IMR-90 (cell line): ENCODE data around the gene SOBP. TPM values are rescaled to one million over a fixed set of nuclear protein-coding genes. Genes with fewer than 3 reads are reported as not detected.
A peak's percentile ranks its signal among the peaks of the same experiment; 100 is the strongest.

Experiments
- ATAC-seq: fragments of 200-7000 bp; cut with Tn5 transposase; 2 replicates; pipeline ENCODE4 v1.9.1; 2020; ENCODE audit warnings: low read depth, mild to moderate bottlenecking, moderate library complexity
- BruUV-seq: library from RNA; stranded (reverse); fragments of 400-500 nt; replicated peaks from 2 replicates; lab custom pipeline; 2021; lab: Mats Ljungman, UMichigan
- CTCF ChIA-PET: fragments of 300-600 bp; formaldehyde crosslinking; extraction: SDS; loops from one replicate; lab custom pipeline; 2021; ENCODE audit warnings: antibody characterized with exemption; lab: Yijun Ruan, JAX
- POLR2A ChIA-PET: fragments of 300-600 bp; sonication (Branson Sonifier 250); formaldehyde crosslinking; loops from one replicate; lab custom pipeline; 2022; ENCODE audit warnings: antibody characterized with exemption; ENCODE audit not compliant: unreplicated experiment; lab: Charles Lee
- DNase-seq: peaks from one replicate; pipeline ENCODE4 v3.0.0; 2013
- H2AFZ ChIP-seq: replicated peaks from 2 replicates; pipeline ENCODE3; 2013; ENCODE audit warnings: low read length, mild to moderate bottlenecking; ENCODE audit not compliant: poor library complexity
- H2AK5ac ChIP-seq: 2 replicates; pipeline ENCODE4 v1.6.1; 2013; ENCODE audit warnings: low read depth, low read length, inconsistent platforms
- H2AK9ac ChIP-seq: replicated peaks from 2 replicates; pipeline ENCODE3; 2013; ENCODE audit warnings: mild to moderate bottlenecking, low read depth, low read length, moderate library complexity; ENCODE audit not compliant: poor library complexity
- H2BK120ac ChIP-seq: 2 replicates; pipeline ENCODE4 v1.6.1; 2013; ENCODE audit warnings: low read depth, low read length, inconsistent platforms
- H2BK15ac ChIP-seq: 3 replicates; pipeline ENCODE4 v1.6.1; 2013; ENCODE audit warnings: low read depth, low read length, inconsistent platforms
- H2BK20ac ChIP-seq: 2 replicates; pipeline ENCODE4 v1.6.1; 2013; ENCODE audit warnings: low read depth, mild to moderate bottlenecking, inconsistent platforms, low read length, moderate library complexity
- H2BK5ac ChIP-seq: 2 replicates; pipeline ENCODE4 v1.6.1; 2013; ENCODE audit warnings: mild to moderate bottlenecking, low read depth, low read length, inconsistent platforms; ENCODE audit not compliant: poor library complexity, severe bottlenecking
- H3K14ac ChIP-seq: replicated peaks from 2 replicates; pipeline ENCODE4 v1.6.1; 2013; ENCODE audit warnings: low read depth, low read length, inconsistent platforms
- H3K18ac ChIP-seq: 2 replicates; pipeline ENCODE4 v1.6.1; 2013; ENCODE audit warnings: low read depth, low read length, control low read depth
- H3K23ac ChIP-seq: 2 replicates; pipeline ENCODE4 v1.6.1; 2013; ENCODE audit warnings: low read depth, low read length, inconsistent platforms
- H3K27ac ChIP-seq: 2 replicates; pipeline ENCODE4 v1.5.1; 2013; ENCODE audit warnings: mild to moderate bottlenecking, control low read depth, low read length; ENCODE audit not compliant: insufficient read depth
- H3K27me3 ChIP-seq: 2 replicates; pipeline ENCODE4 v1.6.1; 2013; ENCODE audit warnings: low read length; ENCODE audit not compliant: control insufficient read depth, insufficient read depth
- H3K36me3 ChIP-seq: 2 replicates; pipeline ENCODE4 v1.6.1; 2013; ENCODE audit warnings: low read length, mixed read lengths; ENCODE audit not compliant: control insufficient read depth, insufficient read depth
- H3K4ac ChIP-seq: 2 replicates; pipeline ENCODE4 v1.6.1; 2013; ENCODE audit warnings: low read depth, low read length, inconsistent platforms
- H3K4me1 ChIP-seq: 2 replicates; pipeline ENCODE4 v1.6.1; 2013; ENCODE audit warnings: low read length, mixed read lengths; ENCODE audit not compliant: control insufficient read depth, insufficient read depth
- H3K4me2 ChIP-seq: 2 replicates; pipeline ENCODE4 v1.6.1; 2013; ENCODE audit warnings: low read depth, mild to moderate bottlenecking, control low read depth, low read length, moderate library complexity
- H3K4me3 ChIP-seq: 2 replicates; pipeline ENCODE4 v1.5.1; 2013; ENCODE audit warnings: low read depth, mild to moderate bottlenecking, control low read depth, low read length, moderate library complexity; ENCODE audit not compliant: insufficient read depth
- H3K56ac ChIP-seq: 2 replicates; pipeline ENCODE4 v1.6.1; 2013; ENCODE audit warnings: low read length, inconsistent platforms; ENCODE audit not compliant: insufficient read depth; ENCODE audit errors: extremely low read depth
- H3K79me1 ChIP-seq, 2 experiments: 2 replicates each; pipeline ENCODE4 v1.6.1; 2013; ENCODE audit warnings: low read length in 2 of 2, inconsistent platforms in 1 of 2, low read depth in 1 of 2
- H3K9ac ChIP-seq: 2 replicates; pipeline ENCODE4 v1.6.1; 2013; ENCODE audit warnings: low read depth, low read length, control low read depth
- H3K9me1 ChIP-seq: 2 replicates; pipeline ENCODE4 v1.6.1; 2013; ENCODE audit warnings: low read length, inconsistent platforms; ENCODE audit not compliant: insufficient read depth
- H3K9me3 ChIP-seq: 2 replicates; pipeline ENCODE4 v1.6.1; 2013; ENCODE audit warnings: low read length; ENCODE audit not compliant: control insufficient read depth, insufficient read depth
- H4K20me1 ChIP-seq: 2 replicates; pipeline ENCODE4 v1.6.1; 2013; ENCODE audit warnings: low read length, inconsistent platforms; ENCODE audit not compliant: insufficient read depth
- H4K5ac ChIP-seq: 2 replicates; pipeline ENCODE4 v1.6.1; 2013; ENCODE audit warnings: mild to moderate bottlenecking, low read depth, low read length, control low read depth
- H4K8ac ChIP-seq, 2 experiments: 2 replicates each; pipeline ENCODE4 v1.6.1; 2013; ENCODE audit warnings: low read depth in 2 of 2, low read length in 2 of 2, control low read depth in 1 of 2, inconsistent platforms in 1 of 2
- H4K91ac ChIP-seq: 2 replicates; pipeline ENCODE4 v1.6.1; 2013; ENCODE audit warnings: low read depth, low read length, inconsistent platforms; ENCODE audit not compliant: insufficient read depth
- BHLHE40 ChIP-seq: fragments of 150-350 bp; IDR thresholded peaks from 2 replicates; pipeline ENCODE4 v1.6.1; 2016; ENCODE audit warnings: mild to moderate bottlenecking, low read depth, low read length
- CEBPB ChIP-seq: IDR thresholded peaks from 2 replicates; pipeline ENCODE4 v1.6.1; 2012; ENCODE audit warnings: low read depth, low read length, improper control_type of control experiment
- CHD1 ChIP-seq: IDR thresholded peaks from 2 replicates; pipeline ENCODE4 v1.6.1; 2012; ENCODE audit warnings: low read depth, low read length, improper control_type of control experiment
- FOS ChIP-seq: fragments of 150-350 bp; IDR thresholded peaks from 2 replicates; pipeline ENCODE4 v1.6.1; 2016; ENCODE audit warnings: low read depth, low read length
- MAFK ChIP-seq: IDR thresholded peaks from 2 replicates; pipeline ENCODE4 v1.6.1; 2012; ENCODE audit warnings: low read depth, low read length, improper control_type of control experiment
- MAZ ChIP-seq: IDR thresholded peaks from 2 replicates; pipeline ENCODE4 v1.6.1; 2012; ENCODE audit warnings: low read depth, mild to moderate bottlenecking, low read length, improper control_type of control experiment, moderate library complexity, borderline replicate concordance
- MXI1 ChIP-seq: IDR thresholded peaks from 2 replicates; pipeline ENCODE4 v1.6.1; 2012; ENCODE audit warnings: low read depth, mild to moderate bottlenecking, low read length, moderate library complexity, borderline replicate concordance
- NFE2L2 ChIP-seq: fragments of 150-350 bp; IDR thresholded peaks from 2 replicates; pipeline ENCODE4 v1.6.1; 2016; ENCODE audit warnings: low read depth, mild to moderate bottlenecking, low read length
- POLR2A ChIP-seq: IDR thresholded peaks from 2 replicates; pipeline ENCODE4 v1.6.1; 2012; ENCODE audit warnings: mild to moderate bottlenecking, low read depth, low read length
- RAD21 ChIP-seq: IDR thresholded peaks from 2 replicates; pipeline ENCODE4 v1.6.1; 2012; ENCODE audit warnings: low read length, improper control_type of control experiment
- RCOR1 ChIP-seq: IDR thresholded peaks from 2 replicates; pipeline ENCODE4 v1.6.1; 2012; ENCODE audit warnings: mild to moderate bottlenecking, low read length, improper control_type of control experiment; ENCODE audit not compliant: insufficient replicate concordance
- RFX5 ChIP-seq: IDR thresholded peaks from 2 replicates; pipeline ENCODE4 v1.8.0; 2012; ENCODE audit warnings: low read depth, mild to moderate bottlenecking, low read length, moderate library complexity
- SMC3 ChIP-seq: fragments of 150-350 bp; IDR thresholded peaks from 2 replicates; pipeline ENCODE4 v1.6.1; 2016; ENCODE audit warnings: low read depth, mild to moderate bottlenecking, antibody characterized with exemption, low read length, moderate library complexity
- WGBS, 2 experiments: methylation state at CpG; one replicate each; pipeline versions ENCODE4 v1.1.5 to v1.1.7; 2013; ENCODE audit warnings: missing lambda C conversion rate in 2 of 2; ENCODE audit not compliant: insufficient read length in 1 of 2; ENCODE audit errors: extremely low coverage in 2 of 2; 5-methylcytosine and 5-hydroxymethylcytosine counted together
- dilution Hi-C: fragments of 300-500 bp; cut with HindIII; formaldehyde crosslinking; loops from one replicate; pipeline ENCODE4 v1.14.3; 2018; ENCODE audit warnings: low sequenced_read_pairs; ENCODE audit not compliant: unreplicated experiment
- in situ Hi-C: fragments of 300-500 bp; cut with MboI; formaldehyde crosslinking; loops from 3 replicates; pipeline ENCODE4 v1.14.3; 2019; ENCODE audit warnings: low sequenced_read_pairs, inconsistent platforms, mixed read lengths
- intact Hi-C: fragments of 100-400 bp; cut with micrococcal nuclease; formaldehyde crosslinking; loops from 2 replicates; pipeline ENCODE4 v1.10.0; 2022
- polyA plus RNA-seq, 3 experiments: library from polyadenylated mRNA; depleted of rRNA; stranded (reverse); fragments of >200 nt; gene quantifications; 2 replicates each; pipeline ENCODE4 v1.2.3, GENCODE V29; 2012; ENCODE audit warnings: low replicate concordance in 1 of 3
- total RNA-seq: library from RNA; depleted of rRNA; stranded (reverse); fragments of >200 nt; gene quantifications from 2 replicates; pipeline ENCODE4 v1.2.3, GENCODE V29; 2012
- TF ChIP-seq, protein P1 (sequence below): fragments of 150-350 bp; IDR thresholded peaks from 2 replicates; pipeline ENCODE4 v1.6.1; 2017; ENCODE audit warnings: mild to moderate bottlenecking, antibody characterized with exemption, low read length, low read depth
- TF ChIP-seq, protein P2 (sequence below): fragments of 150-350 bp; IDR thresholded peaks from 2 replicates; pipeline ENCODE4 v1.6.1; 2016; ENCODE audit warnings: low read depth, mild to moderate bottlenecking, low read length, moderate library complexity, borderline replicate concordance

The SOBP gene
- total and polyA plus RNA-seq, 2 of the 4 experiments (the other 2 are of a cell fraction), result 0.60 to 0.72 TPM

DNA sequence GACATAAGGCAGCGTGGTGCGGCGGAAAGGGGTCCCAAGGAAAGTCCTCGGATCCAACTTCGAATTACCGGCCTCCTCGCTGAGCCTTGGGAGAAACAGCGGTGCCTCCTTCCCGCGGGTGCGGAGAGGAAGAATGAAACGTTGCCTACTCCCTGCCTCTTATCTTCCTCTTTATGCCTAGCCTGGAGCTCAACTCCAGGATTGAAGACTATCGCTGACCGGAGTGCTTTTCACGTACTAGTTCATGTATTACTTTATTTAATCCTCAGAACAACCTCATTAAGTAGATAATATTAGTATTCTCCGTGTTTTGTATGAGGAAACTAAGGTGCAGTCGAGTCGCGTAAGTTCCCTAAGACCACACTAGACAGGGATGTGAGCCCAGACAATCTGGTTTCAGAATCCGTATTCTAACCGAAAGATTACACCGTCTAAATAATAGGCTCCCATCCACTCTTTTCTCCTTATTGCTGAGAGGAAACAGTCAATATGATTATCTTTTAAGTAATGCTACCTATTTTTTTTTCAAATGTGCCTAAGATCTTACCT is 29.8 kb upstream of the SOBP start:
- peak; percentile 4 for DNase-seq
- peak overlapping the region; percentile 61 for H3K27ac ChIP-seq
- CTCF ChIA-PET, result interaction anchor here (0.6 to 3.3 kb wide), 8 partner anchors 28 to 324 kb away, joined by 3 to 23 read pairs (median 4); partner anchors contain the start of gene SOBP
- H3K4ac ChIP-seq, result peak overlapping the region; percentile 65
- peaks cover 16 to 17% of the 10 kb centered on the region in 2 experiments for H3K79me1 ChIP-seq
- in situ Hi-C loops (no loop called here), dilution Hi-C loops (no loop called here), intact Hi-C loops (no loop called here)
- H2BK5ac ChIP-seq, result peak overlapping the region; percentile 47
- 0 out of 3 replicates have a peak overlapping the region, but pooled peaks have one; percentile 41 for H2BK15ac ChIP-seq
- H3K18ac ChIP-seq, result peak overlapping the region; percentile 31; the same call in 1 of the 2 replicates
- no peaks in the 10 kb centered on the region for H3K36me3 ChIP-seq
- peak overlapping the region; percentile 85 for H3K4me3 ChIP-seq
- peak overlapping the region; percentile 17; the same call in 1 of the 2 replicates for H2AK5ac ChIP-seq
- peak overlapping the region; percentile 77 for H3K4me2 ChIP-seq
- no peaks in the 10 kb centered on the region for H4K20me1 ChIP-seq
- POLR2A ChIA-PET, result interaction anchor here (1.2 kb wide), 1 partner anchor 51 kb away, joined by 3 read pairs; no protein-coding TSS in a partner anchor
- peak overlapping the region; percentile 41 for H4K91ac ChIP-seq
- H4K5ac ChIP-seq, result peak overlapping the region; percentile 93
- peaks cover 5% of the 10 kb centered on the region; the same call in 1 of the 2 replicates for H3K9me1 ChIP-seq
- H4K8ac ChIP-seq, result peak overlapping the region; percentile 90 to 94
- H2BK120ac ChIP-seq, result peak overlapping the region; percentile 16
- peak overlapping the region; percentile 56 for H3K9ac ChIP-seq
- peak overlapping the region; percentile 97 for H2AFZ ChIP-seq
- 37% methylated on average over 3 of the region's 22 CpGs; no CpG with 5 or more reads in 1 of the 2 experiments for WGBS, 2 experiments
- 0 out of 2 replicates have a peak, but pooled peaks cover 2% of the 10 kb centered on the region for H3K4me1 ChIP-seq
- peak overlapping the region; percentile 56 for H3K14ac ChIP-seq
- no TSS peak for BruUV-seq
- no peak overlapping the region for H3K56ac ChIP-seq
- H2BK20ac ChIP-seq, result no peak overlapping the region
- H2AK9ac ChIP-seq, result peak overlapping the region; percentile 92
- no peaks in the 10 kb centered on the region for H3K9me3 ChIP-seq
- ATAC-seq, result no peak
- H3K23ac ChIP-seq, result peak overlapping the region; percentile 79; the same call in 1 of the 2 replicates
- no peaks in the 10 kb centered on the region for H3K27me3 ChIP-seq
- TF ChIP-seq NFE2L2 (no peak), MAFK (no peak), BHLHE40 (no peak), RAD21 (no peak), CEBPB (no peak), POLR2A (no peak), SMC3 (no peak), RFX5 (no peak), RCOR1 (no peak), MAZ (no peak), CHD1 (no peak), MXI1 (no peak), FOS (no peak)
- TF ChIP-seq, protein P1, sequence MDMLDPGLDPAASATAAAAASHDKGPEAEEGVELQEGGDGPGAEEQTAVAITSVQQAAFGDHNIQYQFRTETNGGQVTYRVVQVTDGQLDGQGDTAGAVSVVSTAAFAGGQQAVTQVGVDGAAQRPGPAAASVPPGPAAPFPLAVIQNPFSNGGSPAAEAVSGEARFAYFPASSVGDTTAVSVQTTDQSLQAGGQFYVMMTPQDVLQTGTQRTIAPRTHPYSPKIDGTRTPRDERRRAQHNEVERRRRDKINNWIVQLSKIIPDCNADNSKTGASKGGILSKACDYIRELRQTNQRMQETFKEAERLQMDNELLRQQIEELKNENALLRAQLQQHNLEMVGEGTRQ, result no peak
- TF ChIP-seq, protein P2, sequence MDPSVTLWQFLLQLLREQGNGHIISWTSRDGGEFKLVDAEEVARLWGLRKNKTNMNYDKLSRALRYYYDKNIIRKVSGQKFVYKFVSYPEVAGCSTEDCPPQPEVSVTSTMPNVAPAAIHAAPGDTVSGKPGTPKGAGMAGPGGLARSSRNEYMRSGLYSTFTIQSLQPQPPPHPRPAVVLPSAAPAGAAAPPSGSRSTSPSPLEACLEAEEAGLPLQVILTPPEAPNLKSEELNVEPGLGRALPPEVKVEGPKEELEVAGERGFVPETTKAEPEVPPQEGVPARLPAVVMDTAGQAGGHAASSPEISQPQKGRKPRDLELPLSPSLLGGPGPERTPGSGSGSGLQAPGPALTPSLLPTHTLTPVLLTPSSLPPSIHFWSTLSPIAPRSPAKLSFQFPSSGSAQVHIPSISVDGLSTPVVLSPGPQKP, result no peak
